Stimulated activated CD4-positive, alpha-beta T cell treated with anti-CD3 and anti-CD28 coated beads, Interleukin-15, amount 100 ng/mL, for 24 hours (primary cell): ENCODE results near the gene ZNF148.

Source experiments
- DNase-seq: peaks from one replicate; pipeline ENCODE4 v3.0.0-alpha.2; 2020

The ZNF148 gene

DNA sequence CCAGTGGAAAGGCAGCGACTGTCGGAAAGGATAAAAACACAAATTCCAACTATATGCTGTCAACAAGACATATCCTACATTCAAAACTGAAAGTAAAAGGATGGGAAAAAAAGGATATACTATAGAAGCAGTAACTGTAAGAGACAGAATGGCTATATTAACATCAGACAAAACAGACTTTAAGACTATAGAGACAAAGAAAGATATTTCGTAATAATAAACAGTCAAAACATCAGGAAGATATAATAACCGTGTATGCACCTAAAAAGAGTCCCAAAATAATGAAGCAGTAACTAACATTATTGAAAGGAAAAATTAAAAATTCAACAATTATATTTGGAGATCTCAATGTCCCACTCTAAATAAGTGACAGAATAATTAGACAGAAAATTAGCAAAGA is 48.2 kb downstream of the ZNF148 start:
- DNase-seq, result no peak

DNA sequence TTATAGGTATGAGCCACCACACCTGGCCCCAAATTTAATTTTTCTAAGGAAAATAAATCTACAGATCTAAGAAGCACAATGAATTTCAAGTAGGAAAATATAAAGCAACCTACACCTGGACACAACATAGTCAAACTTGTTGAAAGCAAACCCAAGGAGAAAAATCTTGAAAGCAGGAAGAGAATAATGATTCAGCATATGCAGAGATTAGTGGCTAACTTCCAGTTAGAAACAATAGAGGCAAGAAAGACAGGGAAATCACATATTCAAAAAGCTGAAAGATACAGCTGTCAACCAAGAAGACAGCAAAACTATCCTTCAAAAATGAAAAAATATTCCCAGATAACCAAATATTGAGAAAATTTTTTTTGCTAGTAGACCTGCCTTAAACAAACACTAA is 49.4 kb downstream of the ZNF148 start:
- DNase-seq, result no peak

DNA sequence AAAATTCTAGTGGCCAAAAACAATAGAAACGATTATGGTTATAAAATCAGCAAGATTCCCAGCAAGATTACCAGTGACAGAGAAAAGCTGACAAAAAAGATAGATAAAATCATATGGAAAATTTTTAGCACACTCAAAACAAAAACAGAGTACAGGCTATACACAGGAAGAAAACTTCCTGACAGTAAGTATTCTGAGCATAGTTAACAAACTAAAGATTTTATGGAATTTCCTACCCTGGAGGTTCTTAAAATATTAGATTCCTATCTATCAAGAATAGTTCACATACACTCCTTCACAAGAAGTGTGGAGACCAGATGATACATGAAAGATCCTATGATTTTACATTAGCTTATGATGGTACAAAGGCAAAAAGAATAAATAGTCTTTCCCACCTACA is 50.8 kb downstream of the ZNF148 start:
- no peak for DNase-seq

DNA sequence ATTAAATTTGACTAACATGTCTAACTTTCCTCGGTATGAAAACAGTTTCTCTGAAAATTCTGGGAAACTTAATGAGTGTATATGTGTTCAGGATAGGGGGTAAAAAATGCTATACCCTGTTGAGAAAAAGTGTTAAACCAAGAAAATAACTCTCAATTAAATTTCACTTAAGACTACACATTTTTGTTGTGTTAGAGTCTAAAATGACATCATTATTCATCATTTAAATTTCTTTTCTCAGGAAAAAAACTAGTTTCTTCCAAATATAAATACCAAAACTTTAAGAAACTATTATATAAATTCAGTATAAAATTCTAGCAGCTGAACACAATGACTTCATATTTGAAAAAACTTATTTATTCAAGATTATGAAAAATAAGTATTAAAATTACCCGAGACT is 52.2 kb downstream of the ZNF148 start:
- no peak for DNase-seq

DNA sequence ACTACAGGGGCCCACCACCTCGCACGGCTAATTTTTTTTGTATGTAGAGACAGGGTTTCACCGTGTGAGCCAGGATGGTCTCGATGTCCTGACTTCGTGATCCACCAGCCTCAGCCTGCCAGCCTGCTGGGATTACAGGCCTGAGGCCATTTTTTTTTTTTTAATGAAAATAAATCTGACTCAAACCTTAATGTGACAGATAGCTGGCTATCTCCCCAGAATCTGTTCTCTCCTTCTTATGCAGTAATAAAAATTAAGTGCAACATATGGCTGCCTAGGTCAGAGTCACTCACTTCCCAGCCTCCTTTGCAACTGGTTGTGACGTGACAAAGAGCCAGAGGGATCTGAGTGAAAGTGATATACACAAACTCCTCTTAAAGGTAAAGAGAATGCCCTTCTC is 53.0 kb downstream of the ZNF148 start:
- DNase-seq, result no peak

DNA sequence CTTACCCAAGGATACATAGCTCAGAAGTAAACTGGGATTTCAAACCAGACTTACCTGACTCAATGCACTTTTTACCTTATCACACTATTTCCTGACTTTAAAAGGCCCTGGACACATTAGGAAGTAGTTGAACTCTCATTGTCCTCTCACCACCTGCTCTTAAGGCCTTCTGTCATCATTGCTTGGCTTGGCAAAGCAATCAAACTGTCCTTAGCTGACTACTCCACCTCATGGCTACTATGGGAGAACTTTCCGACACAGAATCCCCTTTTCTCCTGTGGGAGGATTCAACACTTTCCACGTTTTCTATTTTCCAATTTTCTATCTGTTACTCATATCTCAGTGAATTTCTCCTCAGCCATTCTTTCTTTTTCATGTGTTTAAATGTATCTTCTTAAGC is 55.4 kb downstream of the ZNF148 start:
- DNase-seq, result no peak

DNA sequence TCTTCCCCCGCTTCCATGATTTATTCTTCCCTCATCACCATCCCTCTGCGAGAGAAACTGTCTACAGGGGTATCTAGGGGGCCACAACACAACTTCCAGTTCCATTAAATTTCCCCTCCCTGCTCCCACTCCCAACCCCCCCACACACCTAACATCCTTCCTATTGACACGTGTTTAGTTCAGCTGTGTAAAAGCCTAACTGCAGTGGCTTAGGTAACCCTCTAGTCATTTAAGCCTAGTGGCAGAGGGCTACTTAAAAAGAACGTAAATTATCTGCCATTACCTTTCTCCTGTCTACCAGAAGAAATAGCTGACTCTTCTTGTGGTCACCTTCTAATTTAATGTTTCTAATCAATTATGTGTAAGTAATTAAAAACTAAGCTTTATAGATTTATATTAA is 56.3 kb downstream of the ZNF148 start:
- no peak for DNase-seq

DNA sequence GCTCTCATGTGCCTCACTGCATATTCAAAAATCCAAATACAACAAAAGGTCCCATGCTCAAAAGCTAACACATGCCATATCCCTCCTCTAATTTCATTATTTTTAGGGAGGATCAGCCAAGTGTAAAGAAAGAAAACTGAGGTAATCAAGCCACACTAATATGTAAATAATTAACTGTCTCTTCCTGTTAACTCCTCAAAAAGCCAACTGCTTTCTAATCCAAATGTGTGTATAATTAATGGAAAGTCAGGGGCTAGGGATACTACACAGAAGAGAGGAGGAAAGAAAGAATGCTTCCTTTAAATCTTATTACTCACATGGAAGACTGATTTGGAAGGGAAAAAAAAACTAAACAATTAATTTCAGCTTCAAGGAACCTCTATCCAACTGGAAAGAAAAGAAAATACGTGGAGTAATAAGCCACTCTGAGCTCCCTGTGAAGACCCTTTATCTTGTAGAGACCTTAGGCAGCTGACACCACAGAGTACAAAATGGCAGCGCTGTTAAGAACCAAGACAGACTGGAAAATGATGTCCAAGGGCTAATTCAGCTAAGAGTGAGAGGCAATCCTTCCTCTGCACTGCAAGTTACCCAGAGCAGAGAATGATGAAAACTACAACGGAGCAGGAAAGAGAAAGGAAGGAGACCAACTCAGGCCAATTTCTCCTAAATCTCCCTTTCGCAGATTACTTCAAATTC is 56.8 kb downstream of the ZNF148 start:
- no peak for DNase-seq

DNA sequence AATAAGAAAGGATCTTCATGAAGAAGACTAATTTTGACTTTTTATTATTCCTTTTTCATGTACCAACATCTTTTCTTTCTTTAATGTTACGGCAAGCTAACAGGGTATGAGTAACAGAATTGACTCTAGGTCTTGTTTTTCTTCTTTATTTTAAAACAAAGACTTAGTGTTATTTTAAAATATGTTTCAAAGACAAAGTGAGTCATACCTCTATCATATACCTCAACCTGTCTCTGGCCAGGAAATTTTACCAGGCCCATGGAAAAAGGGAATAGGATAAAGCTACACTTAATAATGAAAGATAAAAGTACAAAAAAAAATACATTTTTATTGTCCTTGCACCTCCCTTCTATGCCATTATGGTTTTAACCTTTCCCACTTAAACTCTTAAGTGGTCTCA is 57.4 kb downstream of the ZNF148 start:
- no peak for DNase-seq

DNA sequence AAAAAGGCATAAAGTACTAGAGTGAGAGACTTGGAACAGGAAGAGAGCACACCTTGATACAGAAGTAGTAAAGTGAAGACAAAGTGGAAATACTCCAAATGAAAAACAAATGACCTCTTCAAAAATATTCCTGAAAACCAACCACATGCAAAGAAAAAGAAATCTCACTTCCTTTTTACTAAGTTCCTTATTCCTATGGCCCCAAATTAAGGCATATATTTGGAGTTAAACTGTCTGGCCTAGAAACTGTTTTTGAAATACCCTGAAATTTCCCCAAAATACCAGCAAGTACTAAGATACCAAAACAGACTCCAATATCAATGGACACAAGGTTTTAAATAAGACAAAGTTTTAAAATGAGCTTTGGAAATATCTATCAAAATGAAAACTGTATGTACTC is 58.2 kb downstream of the ZNF148 start:
- DNase-seq, result no peak

DNA sequence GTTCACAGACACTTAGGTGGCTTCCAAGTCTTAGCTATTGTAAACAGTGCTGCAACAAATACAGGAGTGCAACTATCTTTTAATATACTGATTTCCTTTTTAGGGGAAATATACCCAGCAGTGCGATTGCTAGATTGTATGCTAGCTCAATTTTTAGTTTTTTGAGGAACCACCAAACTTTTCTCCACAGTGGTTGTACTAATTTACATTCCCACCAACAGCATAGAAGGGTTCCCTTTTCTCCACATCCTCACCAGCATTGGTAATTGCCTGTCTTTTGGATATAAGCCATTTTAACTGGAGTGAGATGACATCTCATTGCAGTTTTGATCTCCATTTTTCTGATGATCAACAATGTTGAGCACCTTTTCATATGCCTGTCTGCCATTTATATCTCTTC is 58.9 kb downstream of the ZNF148 start:
- DNase-seq, result no peak

DNA sequence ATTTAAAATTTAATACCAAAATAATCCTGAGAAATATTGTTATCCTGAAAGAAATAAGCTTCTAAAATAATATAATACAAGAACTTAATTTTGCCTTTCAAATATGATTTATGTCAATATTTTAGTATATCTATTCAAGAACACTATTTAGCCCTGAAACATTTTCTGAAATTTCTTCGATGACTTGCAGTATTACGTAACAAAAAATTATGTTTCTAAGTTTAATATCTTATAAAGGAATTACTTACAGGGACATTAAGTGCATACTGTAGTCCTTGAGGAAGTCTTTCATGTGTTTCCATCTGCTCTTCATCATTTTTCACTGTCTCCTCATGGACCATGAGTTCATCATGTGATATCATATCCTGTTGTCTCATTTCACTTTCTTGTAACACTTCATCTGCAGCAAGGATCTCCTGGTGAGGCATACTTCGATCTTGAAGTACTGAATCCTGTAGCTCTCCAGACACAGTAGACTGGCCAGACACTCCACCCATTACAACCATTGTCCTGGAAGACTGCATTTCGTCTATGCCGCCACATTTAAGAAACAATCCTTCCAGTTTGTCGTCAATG is 62.0 kb downstream of the ZNF148 start:
- DNase-seq, result no peak

DNA sequence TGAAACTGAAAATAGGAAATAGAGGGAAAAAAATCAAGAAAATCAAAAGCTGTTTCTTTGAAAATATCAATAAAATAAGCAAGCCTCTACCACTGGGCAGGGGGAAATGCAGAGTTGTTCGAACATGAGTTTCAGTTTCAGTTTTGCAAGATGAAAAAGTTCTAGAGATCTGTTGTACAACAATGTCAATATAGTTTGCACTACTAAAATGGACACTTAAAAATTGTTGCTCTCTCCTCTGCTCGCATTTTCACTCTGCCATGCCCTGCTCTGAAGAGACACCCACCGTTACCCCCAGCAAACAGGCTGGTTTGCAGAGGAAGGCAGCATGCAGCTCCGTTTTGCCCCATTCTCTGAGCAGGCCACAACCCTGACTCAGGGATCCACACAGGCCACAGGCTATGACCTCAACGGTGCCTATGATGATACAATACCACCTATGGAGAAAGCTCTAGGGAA is 64.5 kb downstream of the ZNF148 start:
- DNase-seq, result peak; percentile 64

DNA sequence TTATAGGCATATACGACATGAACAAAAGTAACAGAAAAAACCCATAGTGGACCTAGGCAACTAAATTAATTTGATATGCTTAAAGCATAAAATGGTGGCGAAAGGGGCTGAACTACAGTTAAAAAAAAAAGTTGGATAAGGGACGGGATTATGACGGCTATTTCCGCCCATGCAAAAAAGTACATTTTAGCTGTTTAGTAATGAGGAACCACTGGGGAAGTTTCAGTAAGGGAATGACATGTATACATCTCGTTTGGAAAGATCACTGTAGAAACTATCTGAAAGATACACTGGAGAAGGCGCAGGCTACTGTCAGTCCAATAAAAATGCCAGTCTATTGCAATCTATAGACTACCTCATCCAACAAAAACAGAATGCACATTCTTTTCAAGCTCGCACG is 65.6 kb downstream of the ZNF148 start:
- DNase-seq, result no peak

DNA sequence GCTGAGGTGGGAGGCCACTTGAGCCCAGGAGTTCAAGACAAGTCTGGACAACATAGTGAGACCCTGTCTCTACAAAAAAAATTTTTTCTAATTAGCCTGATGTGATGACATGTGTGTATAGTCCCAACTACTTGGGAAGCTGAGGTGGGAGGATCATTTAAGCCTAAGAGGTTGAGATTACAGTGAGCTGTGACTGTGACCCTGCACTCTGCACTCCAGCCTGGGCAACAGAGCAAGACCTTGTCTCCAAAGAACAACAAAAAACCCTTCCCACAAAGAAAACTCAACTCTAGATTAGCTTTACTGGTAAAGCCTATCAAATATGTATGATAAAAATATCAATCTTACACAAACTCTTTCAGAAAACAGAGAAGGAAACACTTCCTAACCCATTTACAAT is 68.5 kb downstream of the ZNF148 start:
- DNase-seq, result no peak

DNA sequence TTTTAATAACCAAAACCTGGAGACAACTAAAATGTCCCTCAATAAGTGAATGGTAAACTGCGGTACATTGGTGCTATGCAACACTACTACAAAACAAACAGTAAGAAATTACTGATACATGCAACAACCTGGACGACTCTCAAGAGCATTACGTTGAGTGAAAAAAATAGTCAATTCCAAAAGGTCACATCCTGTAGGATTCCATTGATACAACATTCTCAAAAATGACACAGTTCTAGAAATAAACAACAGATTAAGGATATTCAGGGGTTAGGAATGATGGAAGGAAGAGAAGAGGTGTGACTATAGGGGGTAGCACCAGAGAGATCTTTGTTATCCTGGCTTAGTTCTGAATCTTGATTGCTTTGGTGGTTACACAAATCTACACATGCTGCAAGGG is 72.2 kb downstream of the ZNF148 start:
- DNase-seq, result no peak

DNA sequence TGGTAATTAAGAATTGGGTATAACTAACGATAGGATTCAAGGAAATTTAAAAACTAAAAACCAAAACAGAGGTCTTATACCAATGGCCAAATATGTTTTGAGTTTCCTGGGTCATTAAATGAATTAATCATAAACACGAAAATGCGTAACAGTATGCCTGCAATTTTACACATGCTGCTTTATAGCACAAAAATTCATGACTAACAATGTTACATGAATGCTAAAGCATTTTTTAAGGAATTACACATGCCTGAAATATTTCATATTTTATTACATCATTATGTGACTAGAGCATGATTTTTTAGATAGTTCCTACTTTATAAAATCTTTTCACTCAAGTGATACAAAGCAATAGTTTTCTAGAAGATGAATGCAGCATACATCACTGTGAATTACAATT is 74.7 kb downstream of the ZNF148 start:
- no peak for DNase-seq

DNA sequence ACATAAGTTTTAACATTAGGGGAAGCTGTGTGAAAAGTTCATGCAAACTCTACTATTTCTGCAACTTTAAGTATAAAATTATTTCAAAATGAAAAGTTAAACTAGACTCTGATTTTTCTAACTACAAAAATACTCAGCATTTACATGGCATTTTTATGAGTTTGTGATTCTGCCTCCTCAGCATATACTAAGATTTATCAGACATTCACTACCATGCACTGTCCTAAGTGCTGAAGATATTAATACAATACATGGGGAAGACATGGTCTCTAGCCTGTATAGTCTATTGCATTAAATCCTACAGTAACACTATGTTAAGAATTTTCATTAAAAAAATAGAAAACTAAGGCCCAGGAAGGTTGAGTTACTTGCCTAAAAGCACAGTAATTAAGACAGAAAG is 80.7 kb downstream of the ZNF148 start:
- DNase-seq, result no peak

DNA sequence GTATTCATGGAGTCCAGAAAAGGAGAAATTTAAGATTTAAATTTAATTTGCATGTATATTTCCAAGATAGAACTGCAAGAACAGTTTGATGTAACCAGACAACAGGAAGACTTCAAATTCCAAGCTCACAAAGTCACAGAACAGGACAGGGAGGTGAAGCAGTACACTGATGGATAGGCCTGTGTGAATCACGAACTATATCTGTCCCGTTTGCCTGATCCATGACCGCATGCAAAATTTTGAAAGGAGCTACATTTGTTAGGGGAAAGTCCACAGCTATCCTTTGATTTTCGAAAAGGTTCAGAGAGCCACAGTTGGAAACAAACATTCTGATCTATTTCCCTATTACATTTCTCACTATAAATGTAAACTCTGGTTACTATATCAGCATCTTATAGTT is 83.1 kb downstream of the ZNF148 start:
- DNase-seq, result no peak

DNA sequence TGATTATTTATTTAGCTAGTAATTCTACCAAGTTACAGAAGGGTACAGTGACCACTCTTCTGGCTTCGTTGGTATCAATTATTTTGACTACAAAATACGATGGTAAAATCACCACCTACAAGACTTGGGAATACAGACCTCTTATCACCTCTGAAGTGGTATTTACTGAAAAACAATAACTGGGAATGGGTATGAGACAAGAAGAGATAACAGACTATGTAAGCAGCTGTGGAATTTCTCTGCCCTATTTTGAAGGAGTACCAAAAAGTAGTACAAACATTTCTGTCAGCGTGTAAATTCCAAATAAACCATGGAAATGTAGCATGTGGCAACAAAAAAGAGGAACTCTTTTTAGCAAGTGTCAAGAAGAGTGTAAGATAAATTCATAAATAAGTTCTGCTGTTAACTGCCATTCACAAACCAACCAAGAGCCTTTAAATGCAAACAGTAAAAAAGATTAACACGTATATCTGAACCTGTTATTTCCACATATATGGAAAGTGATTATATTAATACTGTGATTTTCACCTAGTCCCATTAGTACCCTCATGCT is 85.6 kb downstream of the ZNF148 start:
- no peak for DNase-seq

DNA sequence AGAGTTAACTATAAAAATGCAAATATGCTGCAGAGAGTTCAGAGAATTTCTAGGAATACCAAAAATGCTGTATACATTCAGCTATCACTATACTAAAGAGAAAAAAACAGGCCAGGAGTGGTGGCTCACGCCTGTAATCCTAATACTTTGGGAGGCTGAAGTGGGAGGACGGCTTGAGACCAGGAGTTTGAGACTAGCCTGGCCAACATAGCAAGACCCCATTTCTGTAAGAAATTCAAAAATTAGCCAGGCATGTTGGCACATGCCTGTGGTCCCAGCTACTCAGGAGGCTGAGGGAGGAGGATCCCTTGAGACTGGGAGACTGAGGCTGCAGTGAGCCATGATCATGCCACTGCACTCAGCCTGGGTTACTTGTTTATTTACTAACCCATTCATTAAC is 87.9 kb downstream of the ZNF148 start:
- no peak for DNase-seq

DNA sequence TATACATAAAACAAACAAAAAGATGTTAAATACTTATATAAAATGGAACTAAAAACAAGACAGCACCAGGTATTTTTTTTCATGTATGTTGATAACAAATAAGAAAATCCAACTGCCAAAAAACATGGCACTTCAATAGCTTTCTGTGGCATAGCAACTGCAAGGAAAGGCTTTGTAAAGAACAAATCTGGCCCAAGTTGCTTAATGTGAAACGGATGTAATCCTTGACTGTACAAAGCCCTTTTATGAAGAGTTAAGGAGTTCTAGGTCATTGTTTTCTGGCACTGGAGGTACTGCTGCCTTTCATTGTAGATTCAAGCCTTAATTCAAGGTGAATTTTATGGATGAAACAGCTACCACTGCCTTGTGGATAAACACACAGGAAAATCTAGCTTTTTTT is 93.7 kb downstream of the ZNF148 start:
- no peak for DNase-seq

DNA sequence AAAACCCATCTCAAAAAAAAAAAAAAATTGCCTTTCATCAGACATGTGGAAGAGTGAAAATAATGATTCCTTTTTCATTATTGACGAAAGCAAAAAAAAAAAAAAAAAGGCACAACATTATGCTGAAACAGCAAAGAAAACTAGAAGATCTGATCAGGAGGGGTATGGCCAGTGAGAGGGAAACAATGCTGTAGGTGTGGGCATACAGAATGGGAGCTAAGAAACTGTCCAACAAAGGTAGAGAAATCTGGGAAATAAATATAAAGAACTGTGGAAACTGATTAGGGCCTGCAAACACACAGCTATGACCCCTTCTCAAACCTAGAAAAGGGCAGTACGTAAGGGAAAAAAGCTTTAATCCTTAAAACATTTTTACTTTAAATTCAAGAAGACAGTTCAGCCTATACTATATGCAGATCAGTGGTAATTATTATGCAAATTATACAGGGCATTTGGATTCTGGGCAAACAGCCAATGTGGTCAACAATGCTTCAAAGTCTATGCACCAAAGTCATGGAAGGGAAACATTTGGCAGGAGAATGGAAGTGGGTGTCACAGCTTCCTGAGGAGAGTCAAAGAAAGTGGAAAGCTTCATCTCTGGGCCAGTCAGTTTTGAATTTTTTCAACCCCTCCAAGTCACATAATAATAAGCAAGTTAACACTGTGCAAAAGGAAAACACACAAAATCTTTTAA is 94.3 kb downstream of the ZNF148 start:
- DNase-seq, result no peak

DNA sequence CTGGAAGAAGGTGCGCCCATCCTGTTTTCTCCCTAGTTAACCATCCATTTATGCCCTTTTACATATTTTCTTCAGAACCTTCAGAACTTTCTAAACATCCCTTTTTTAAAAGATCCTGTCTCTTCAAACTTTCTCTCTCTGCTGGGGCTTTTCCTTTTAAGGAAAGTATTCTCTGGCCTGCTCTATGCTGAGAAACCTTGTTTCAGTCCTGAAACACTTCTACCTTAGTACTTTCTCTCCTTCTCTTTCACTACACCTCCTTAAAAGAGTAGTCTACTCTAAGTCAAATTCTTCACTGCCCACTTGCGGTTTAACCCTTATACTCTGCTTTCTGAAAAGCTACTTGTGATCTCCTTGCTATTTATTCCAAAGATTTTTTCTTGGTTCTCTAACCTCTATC is 97.0 kb downstream of the ZNF148 start:
- DNase-seq, result no peak
